Immature natural killer cell (primary cell): ENCODE results near the gene OGDHL. TPM values are rescaled to one million over a fixed set of nuclear protein-coding genes. Genes with fewer than 3 reads are reported as not detected.

ENCODE experiments used
- DNase-seq, 3 donors: peaks; one replicate each; pipeline ENCODE4 v3.0.0; 2022; ENCODE audit warnings: mixed read lengths in 1 of 3
- H3K27ac Mint-ChIP-seq, 6 donors: one replicate each; pipeline ENCODE4 v1.8.0; 2020; ENCODE audit warnings: mixed read lengths in 6 of 6, mild to moderate bottlenecking in 5 of 6, inconsistent platforms in 4 of 6, moderate library complexity in 3 of 6
- H3K27me3 Mint-ChIP-seq, 3 donors: one replicate each; pipeline ENCODE4 v1.8.0; 2020 to 2021; ENCODE audit warnings: low read depth in 3 of 3, mild to moderate bottlenecking in 3 of 3, mixed read lengths in 3 of 3, moderate library complexity in 3 of 3, inconsistent platforms in 1 of 3
- H3K36me3 Mint-ChIP-seq, 3 donors: one replicate each; pipeline ENCODE4 v1.8.0; 2020; ENCODE audit warnings: mixed read lengths in 3 of 3, inconsistent platforms in 2 of 3, mild to moderate bottlenecking in 2 of 3
- H3K4me1 Mint-ChIP-seq, 2 donors: one replicate each; pipeline ENCODE4 v1.8.0; 2020; ENCODE audit warnings: inconsistent platforms in 2 of 2, mild to moderate bottlenecking in 2 of 2, mixed read lengths in 2 of 2, moderate library complexity in 1 of 2
- H3K4me3 Mint-ChIP-seq, 5 donors: one replicate each; pipeline ENCODE4 v1.8.0; 2020; ENCODE audit warnings: mild to moderate bottlenecking in 5 of 5, mixed read lengths in 5 of 5, inconsistent platforms in 3 of 5, moderate library complexity in 3 of 5
- H3K9me3 Mint-ChIP-seq, 6 donors: one replicate each; pipeline ENCODE4 v1.8.0; 2020; ENCODE audit warnings: mild to moderate bottlenecking in 6 of 6, mixed read lengths in 6 of 6, inconsistent platforms in 4 of 6, moderate library complexity in 3 of 6
- polyA plus RNA-seq, 3 donors: library from polyadenylated mRNA; unstranded; fragments of 300-500 nt; fragmentation: Illumina TruSeq; gene quantifications; one replicate each; pipeline ENCODE4 v1.2.3, GENCODE V29; 2021

Gene OGDHL
- polyA plus RNA-seq, 3 donors from 2014 or later, result not detected

DNA sequence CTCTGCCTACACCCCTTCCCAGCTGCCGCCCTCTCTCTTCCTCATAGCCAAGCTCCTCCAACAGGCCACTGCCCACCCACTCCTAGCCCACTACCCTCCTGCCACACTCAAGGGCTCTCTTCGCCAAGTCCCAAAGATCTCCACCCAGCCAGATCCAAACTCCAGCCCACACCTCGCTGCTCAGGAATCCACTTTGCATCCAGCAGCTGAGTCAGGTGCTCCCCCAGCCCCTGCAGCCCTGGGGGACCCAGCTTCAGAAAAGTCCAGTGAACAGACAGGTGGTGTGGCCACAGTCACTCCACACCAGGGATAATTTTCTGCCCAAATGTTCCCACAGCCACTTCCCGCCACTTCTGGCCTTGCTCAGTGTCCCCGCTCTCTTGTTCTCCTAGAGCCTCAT, 10.9 kb downstream of the OGDHL start:
- Mint-ChIP-seq H3K4me3 (no peak overlapping the region), H3K27ac (no peak overlapping the region), H3K4me1 (no peaks in the 10 kb centered on the region), H3K36me3 (no peaks in the 10 kb centered on the region), H3K9me3 (no peaks in the 10 kb centered on the region), H3K27me3 (peaks cover 0 to 4% (median 3%) of the 10 kb centered on the region in 3 donors)
- no peak for DNase-seq

DNA sequence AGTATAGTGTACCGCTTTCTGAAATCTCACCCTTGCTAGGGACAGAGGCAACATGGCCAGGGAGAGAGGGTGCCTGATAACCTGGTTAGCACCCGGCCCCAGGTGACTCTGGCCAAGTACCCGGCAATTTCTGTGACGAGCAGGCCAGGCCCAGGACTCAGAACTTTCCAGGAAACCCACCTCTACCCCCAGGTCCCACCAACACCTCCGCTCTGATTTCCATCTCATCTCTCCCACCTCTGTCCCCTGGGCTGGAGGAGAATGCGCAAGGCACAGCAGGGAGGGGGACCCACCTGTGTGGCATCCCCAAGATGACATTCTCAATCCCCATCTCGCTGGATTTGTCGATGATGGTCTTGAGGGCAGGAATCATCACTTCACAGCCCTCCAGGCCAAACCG, 11.6 kb downstream of the OGDHL start:
- Mint-ChIP-seq H3K36me3 (no peaks in the 10 kb centered on the region), H3K9me3 (no peaks in the 10 kb centered on the region), H3K4me3 (no peak overlapping the region), H3K27ac (no peak overlapping the region), H3K4me1 (no peaks in the 10 kb centered on the region), H3K27me3 (peaks cover 0 to 4% (median 3%) of the 10 kb centered on the region in 3 donors)
- no peak for DNase-seq

DNA sequence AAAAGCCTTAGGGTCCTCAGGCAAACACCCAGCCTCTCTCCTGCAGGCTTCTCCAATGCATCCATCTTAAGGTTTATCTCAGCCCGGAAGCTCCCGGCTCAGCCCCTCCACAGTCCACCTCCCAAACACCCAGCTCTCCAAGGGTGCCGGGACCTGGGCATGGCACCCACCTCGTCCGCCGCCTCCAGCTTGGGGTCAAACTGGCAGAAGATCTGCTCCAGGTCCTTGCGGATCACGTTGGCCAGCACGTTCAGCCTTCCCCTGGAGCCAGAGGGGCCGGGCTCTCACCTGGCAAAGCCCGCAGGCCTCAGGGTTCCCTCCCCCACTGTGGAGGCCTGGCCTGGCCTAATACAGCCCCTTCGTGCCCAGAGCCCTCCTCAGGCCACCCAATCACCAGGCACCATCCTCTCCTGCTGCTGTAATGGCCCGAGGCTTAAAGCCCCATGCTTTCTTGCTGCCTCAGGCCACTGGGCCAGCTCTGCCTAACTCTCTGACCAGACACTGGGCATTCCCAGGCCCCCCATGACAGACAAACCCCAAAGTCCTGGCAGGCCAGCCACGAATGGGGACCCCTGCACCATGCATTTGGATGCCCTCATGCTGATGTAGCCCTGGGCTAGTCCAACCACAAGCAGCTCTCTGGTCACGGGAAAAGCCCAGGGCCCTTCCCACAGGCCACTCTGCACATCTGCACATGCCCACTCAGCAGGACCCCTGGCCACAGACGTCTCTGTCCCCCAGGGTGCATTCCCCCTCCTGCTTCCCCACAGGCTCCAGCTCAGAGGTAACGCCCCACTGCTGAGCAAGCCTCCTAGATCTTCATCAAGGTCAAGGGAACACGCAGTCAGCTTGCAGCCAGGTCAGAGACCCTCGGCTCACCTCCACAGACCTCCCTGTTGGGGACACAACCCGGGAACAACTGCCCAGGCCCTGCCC, 12.3 kb downstream of the OGDHL start:
- H3K27me3 Mint-ChIP-seq, result peaks cover 0 to 4% (median 3%) of the 10 kb centered on the region in 3 donors
- no peaks in the 10 kb centered on the region for H3K36me3 Mint-ChIP-seq
- no peak overlapping the region for H3K27ac Mint-ChIP-seq
- DNase-seq, result no peak
- no peaks in the 10 kb centered on the region for H3K4me1 Mint-ChIP-seq
- no peak overlapping the region for H3K4me3 Mint-ChIP-seq
- no peaks in the 10 kb centered on the region for H3K9me3 Mint-ChIP-seq

- no peak for DNase-seq
- Mint-ChIP-seq H3K27me3 (peaks cover 0 to 4% (median 3%) of the 10 kb centered on the region in 3 donors), H3K4me3 (no peak overlapping the region), H3K36me3 (no peaks in the 10 kb centered on the region), H3K9me3 (no peaks in the 10 kb centered on the region), H3K4me1 (no peaks in the 10 kb centered on the region), H3K27ac (no peak overlapping the region)
These were observed 13.0 kb downstream of the OGDHL start for GRCh38 chr10:49749144-49749543.

DNA sequence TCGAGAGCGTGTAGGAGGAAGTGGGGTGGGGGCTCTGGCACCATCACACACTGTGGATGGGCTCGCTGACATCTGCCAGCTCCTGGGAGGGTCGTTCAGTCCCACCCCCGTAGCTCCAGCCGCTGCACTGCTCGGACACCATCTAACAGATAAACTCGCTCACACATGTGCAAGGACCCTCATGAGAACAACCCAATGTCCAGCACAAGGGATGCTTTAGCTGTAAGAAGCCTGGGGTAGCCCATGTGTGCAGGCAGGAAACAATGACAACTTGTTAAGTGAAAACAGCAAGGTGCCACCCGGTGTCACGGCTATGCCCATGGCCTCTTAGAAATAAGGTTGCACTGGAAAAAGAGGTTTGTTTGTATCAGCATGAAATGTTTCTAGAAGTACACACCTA, 14.1 kb downstream of the OGDHL start:
- Mint-ChIP-seq H3K4me3 (no peak overlapping the region), H3K4me1 (no peaks in the 10 kb centered on the region), H3K27me3 (peaks cover 0 to 1% (median 0%) of the 10 kb centered on the region in 3 donors), H3K9me3 (no peaks in the 10 kb centered on the region), H3K27ac (no peak overlapping the region), H3K36me3 (no peaks in the 10 kb centered on the region)
- DNase-seq, result no peak

- Mint-ChIP-seq H3K4me1 (no peaks in the 10 kb centered on the region), H3K27ac (no peak overlapping the region), H3K27me3 (peaks cover 0 to 1% (median 0%) of the 10 kb centered on the region in 3 donors), H3K4me3 (no peak overlapping the region), H3K36me3 (no peaks in the 10 kb centered on the region), H3K9me3 (no peaks in the 10 kb centered on the region)
- no peak for DNase-seq
These were observed 14.8 kb downstream of the OGDHL start for GRCh38 chr10:49747303-49747646.

DNA sequence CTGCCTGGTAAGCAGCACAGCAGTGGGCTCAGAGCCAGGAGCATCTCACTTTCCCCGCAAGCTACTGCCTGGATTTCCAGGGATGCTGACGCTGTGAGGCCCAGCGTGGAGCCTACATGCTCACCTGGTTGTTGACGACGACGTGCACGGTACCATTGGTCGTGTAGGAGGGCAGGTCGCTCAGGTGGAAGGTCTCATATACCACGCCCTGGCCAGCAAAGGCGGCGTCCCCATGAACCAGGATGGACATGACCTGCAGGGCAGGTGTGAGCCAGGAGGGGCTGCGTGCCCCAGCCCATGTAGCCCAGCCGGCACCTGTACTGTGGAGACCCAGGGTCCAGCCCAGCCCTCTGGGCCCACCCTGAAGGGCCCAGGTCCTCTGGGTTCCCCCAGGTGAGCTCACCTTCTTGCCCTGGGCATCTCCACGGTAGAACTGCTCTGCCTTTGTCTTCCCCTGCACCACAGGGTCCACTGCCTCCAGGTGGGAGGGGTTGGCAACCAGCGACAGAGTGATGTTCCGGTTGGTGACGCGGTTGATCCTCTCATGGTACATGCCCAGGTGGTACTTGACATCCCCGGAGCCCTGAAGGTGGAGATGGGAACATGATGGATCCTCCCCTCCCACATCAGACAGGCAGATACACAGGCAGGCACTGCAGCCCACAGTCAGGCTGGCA, 15.4 kb downstream of the OGDHL start:
- no peak for DNase-seq
- H3K4me1 Mint-ChIP-seq, result no peaks in the 10 kb centered on the region
- no peak overlapping the region for H3K4me3 Mint-ChIP-seq
- H3K27ac Mint-ChIP-seq, result no peak overlapping the region
- no peaks in the 10 kb centered on the region for H3K9me3 Mint-ChIP-seq
- peaks cover 0 to 3% (median 0%) of the 10 kb centered on the region in 3 donors for H3K27me3 Mint-ChIP-seq
- H3K36me3 Mint-ChIP-seq, result no peaks in the 10 kb centered on the region

GRCh38 chr10:49745756-49746155, 16.4 kb downstream of the OGDHL start:
- Mint-ChIP-seq H3K27me3 (peaks cover 0 to 2% (median 2%) of the 10 kb centered on the region in 3 donors), H3K9me3 (no peaks in the 10 kb centered on the region), H3K4me3 (no peak overlapping the region), H3K27ac (no peak overlapping the region), H3K36me3 (no peaks in the 10 kb centered on the region), H3K4me1 (no peaks in the 10 kb centered on the region)
- no peak for DNase-seq

- H3K36me3 Mint-ChIP-seq, result no peaks in the 10 kb centered on the region
- DNase-seq, result no peak
These were observed 17.1 kb downstream of the OGDHL start for GRCh38 chr10:49744924-49745605.

GRCh38 chr10:49744091-49744685, 17.9 kb downstream of the OGDHL start:
- Mint-ChIP-seq H3K27me3 (peaks cover 0 to 2% (median 2%) of the 10 kb centered on the region in 3 donors), H3K4me1 (no peaks in the 10 kb centered on the region), H3K9me3 (no peaks in the 10 kb centered on the region), H3K27ac (no peak overlapping the region), H3K4me3 (no peak overlapping the region), H3K36me3 (no peaks in the 10 kb centered on the region)
- no peak for DNase-seq

More at GRCh38 chr10:49744924-49745605, 17.1 kb downstream of the OGDHL start:
- Mint-ChIP-seq H3K4me1 (no peaks in the 10 kb centered on the region), H3K27me3 (peaks cover 0 to 2% (median 2%) of the 10 kb centered on the region in 3 donors), H3K4me3 (no peak overlapping the region), H3K9me3 (no peaks in the 10 kb centered on the region), H3K27ac (no peak overlapping the region)

GRCh38 chr10:49743464-49744075, 18.6 kb downstream of the OGDHL start:
- Mint-ChIP-seq H3K27me3 (peaks cover 0 to 2% (median 2%) of the 10 kb centered on the region in 3 donors), H3K36me3 (no peaks in the 10 kb centered on the region), H3K27ac (no peak overlapping the region), H3K4me1 (no peaks in the 10 kb centered on the region), H3K4me3 (no peak overlapping the region), H3K9me3 (no peaks in the 10 kb centered on the region)
- no peak for DNase-seq

DNA sequence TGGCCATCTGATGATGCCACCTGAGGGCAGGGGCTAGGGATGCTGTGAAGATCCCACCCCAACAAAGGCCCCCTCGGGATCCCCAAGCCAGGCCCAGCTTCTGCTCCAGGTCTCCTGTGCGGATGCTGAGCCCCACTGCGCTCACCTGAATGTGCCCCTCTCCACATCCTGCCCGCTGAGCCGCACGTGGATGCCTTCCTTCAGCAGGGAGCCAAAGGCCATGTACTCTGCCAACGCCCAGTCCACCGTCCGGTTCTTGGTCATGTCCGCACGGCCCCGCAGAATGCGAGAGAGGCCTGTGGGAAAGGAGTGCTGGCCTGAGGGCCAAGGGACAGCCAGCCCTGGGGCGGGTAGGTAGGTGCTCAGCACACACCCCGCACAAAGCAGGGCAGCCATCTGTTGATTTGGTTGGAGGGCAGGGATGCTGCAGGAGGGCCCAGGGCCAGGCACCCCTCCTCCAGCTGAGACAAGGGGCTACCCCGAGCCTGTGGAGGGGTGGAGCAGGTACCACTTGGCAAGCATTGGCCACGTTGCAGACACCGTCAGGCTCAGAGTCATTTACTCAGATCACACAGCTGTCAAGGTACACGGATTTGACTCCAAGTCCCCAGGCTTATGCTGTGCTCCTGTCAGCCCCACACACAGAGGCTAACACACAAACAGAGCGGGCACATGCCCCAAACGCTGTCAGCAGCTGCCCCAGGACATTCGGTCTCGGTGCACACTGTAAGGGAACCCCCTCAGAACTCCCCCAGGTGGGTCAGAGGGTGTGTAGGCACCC, 19.2 kb downstream of the OGDHL start:
- no peak overlapping the region for H3K27ac Mint-ChIP-seq
- no peaks in the 10 kb centered on the region for H3K4me1 Mint-ChIP-seq
- peaks cover 0 to 2% (median 2%) of the 10 kb centered on the region in 3 donors for H3K27me3 Mint-ChIP-seq
- no peak overlapping the region for H3K4me3 Mint-ChIP-seq
- no peak for DNase-seq
- H3K9me3 Mint-ChIP-seq, result no peaks in the 10 kb centered on the region
- H3K36me3 Mint-ChIP-seq, result no peaks in the 10 kb centered on the region
